GM18951 (cell line): Measurements from ENCODE around the gene RARA.

ENCODE experiments used
- POLR2A ChIP-seq: IDR thresholded peaks from 4 replicates; pipeline ENCODE4 v1.6.1; 2011; ENCODE audit warnings: mild to moderate bottlenecking; ENCODE audit not compliant: insufficient read length, insufficient read depth; ENCODE audit errors: extremely low read depth
- in situ Hi-C: fragments of 300-500 bp; cut with MboI; formaldehyde crosslinking; loops from one replicate; pipeline ENCODE4 v1.12.0; 2022; ENCODE audit warnings: low sequenced_read_pairs, mixed read lengths, inconsistent platforms; ENCODE audit not compliant: unreplicated experiment

Gene RARA

GRCh38 chr17:40306395-40306794, 2.6 kb upstream of the RARA start:
- no peak for TF ChIP-seq POLR2A
- in situ Hi-C loops = no loop called here

DNA sequence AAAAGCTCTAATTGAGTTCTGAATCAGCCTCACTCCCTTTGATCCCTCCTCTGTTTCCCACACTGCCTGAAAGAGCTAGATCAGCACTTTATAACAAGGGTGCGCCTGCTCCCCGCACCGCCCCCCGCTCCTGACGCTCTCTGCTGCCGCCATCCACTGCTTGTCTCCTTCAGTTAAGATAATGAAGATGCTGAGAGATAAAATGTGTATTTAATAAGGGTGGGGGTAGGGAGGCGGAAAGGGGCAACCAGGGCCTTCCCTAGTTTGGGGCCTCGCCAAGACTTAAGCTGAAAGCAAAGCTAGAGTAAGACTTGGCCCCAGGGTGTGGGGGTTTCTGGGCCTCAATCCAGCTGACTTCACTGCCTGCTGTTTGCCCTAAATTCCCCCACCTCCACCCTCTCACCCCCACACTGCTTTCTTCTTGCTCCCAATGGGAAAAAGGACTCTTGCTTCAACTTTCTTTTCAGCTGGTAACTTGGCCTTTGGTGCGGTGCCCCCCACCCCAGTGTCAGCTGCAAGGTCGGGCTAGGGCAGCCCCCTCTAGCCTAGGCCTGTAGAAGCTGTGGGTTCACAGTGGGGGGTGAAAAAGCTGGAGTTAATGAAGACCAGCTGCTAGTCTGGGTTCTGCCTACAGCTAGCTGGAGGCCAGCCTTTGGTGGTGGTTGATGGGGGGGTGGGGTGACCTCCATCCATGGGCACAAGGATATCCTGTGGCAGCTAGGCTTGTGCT, 1.8 kb upstream of the RARA start:
- in situ Hi-C loops = no loop called here
- no peak for TF ChIP-seq POLR2A

GRCh38 chr17:40307740-40308239, 1.2 kb upstream of the RARA start:
- in situ Hi-C loops = no loop called here
- no peak for TF ChIP-seq POLR2A

- TF ChIP-seq POLR2A = no peak
- in situ Hi-C loops = no loop called here
Measured at GRCh38 chr17:40309949-40310510, 1.1 kb downstream of the RARA start.

DNA sequence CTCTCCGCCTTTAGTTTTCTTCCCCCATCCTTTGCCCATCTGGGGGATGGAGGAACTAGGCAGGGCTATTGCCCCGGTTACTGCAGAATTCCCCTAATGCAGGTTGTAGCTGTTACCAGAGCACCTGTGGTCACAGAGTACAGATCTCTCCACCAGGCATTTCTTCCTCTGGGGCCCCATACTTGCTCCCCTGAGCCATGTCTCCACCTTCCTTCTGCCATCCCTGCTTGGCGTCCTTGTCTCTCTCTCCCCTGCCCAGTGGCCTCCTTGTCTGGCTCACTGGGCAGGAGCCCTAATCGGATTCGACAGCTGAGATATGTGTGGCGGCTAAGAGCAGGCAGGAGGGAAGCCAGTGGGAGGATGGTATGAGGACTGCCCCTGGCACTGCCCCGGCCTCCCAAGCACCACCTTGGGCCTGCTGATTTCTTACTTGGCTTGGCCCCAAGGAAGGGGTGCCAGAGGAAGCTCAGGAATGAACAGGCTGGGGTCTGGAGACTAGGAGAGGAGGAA, 2.0 kb downstream of the RARA start:
- in situ Hi-C loops = no loop called here
- TF ChIP-seq POLR2A = no peak

- in situ Hi-C loops = no loop called here
- TF ChIP-seq POLR2A = no peak
Measured at GRCh38 chr17:40311575-40311974, 2.6 kb downstream of the RARA start.

DNA sequence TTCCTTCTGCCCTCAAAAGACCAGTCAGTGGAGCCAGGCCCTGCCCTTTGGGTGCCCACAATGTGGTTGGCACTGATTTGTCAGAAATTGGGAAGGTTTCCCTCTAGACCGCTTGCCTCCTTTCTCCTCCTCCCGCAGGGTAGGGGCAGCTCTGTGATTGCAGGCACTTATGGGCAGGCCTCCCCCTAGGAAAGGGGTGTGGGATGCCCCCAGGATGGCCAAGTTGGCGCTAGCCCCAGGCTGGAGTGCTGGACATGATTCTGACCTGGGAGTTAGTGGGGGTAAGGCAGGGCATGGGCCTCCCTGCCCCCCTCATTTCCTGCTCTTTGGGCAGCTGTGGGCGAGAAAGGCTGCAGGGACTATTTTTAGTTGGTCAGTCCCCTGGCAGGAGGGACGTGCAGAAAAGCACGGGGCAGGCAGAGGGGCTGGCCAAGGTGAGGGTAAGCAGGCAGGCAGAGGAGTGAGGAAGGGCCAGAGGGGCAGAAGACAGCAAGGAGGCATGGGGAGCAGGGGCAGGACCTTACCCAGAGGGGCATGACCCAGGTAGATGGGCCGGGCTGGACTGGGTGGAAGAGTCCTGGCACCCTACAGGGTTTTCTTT, 3.3 kb downstream of the RARA start:
- in situ Hi-C loops = no loop called here
- no peak for TF ChIP-seq POLR2A

GRCh38 chr17:40312893-40313667, 4.1 kb downstream of the RARA start:
- TF ChIP-seq POLR2A = no peak
- in situ Hi-C loops = no loop called here

- no peak for TF ChIP-seq POLR2A
- in situ Hi-C loops = no loop called here
Measured at GRCh38 chr17:40313668-40314583, 4.9 kb downstream of the RARA start.

- no peak for TF ChIP-seq POLR2A
- in situ Hi-C loops = no loop called here
Measured at GRCh38 chr17:40314584-40314956, 5.6 kb downstream of the RARA start.

GRCh38 chr17:40315206-40315605, 6.2 kb downstream of the RARA start:
- in situ Hi-C loops = no loop called here
- no peak for TF ChIP-seq POLR2A
